Lower leg skin (tissue), 3 donors: Measurements from ENCODE around the gene FTO.

Source experiments
- CTCF ChIP-seq, 3 donors: fragments of 450-650 bp; IDR thresholded peaks; one replicate each; pipeline ENCODE4 v1.5.1; 2016; ENCODE audit warnings: antibody characterized with exemption in 3 of 3, mild to moderate bottlenecking in 3 of 3, moderate library complexity in 2 of 3
- POLR2A ChIP-seq, 2 donors: fragments of 450-650 bp; IDR thresholded peaks; one replicate each; pipeline ENCODE4 v1.6.1; 2016 to 2017; ENCODE audit warnings: antibody characterized with exemption in 2 of 2, mild to moderate bottlenecking in 1 of 2, moderate library complexity in 1 of 2

GRCh38 chr16:53814801-53815200 lies 110.8 kb downstream of the FTO start:
- TF ChIP-seq POLR2A (IDR thresholded peaks at IDR 0.05), result no peak
- no peak for TF ChIP-seq CTCF (IDR thresholded peaks at IDR 0.05)
